ENCODE results near the gene YEATS2.

The YEATS2 gene

DNA sequence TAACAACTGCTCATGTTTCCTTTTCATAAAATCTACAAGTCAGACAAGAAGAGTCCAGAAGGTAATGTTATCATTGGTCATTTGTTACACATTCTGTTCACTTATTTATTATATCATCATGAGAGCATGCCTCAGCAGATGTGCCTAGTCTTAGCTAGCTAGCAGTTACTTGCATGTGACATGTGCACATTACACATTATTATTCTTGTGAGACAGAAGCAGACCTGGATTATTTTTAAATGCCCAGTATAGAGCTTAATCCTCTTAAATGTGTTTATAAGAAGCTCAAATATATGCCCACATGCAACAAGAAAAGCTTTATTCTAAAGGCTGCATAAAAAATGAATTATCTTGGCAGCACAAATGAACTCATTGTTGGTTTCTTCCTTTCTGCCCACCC, 12.6 kb downstream of the YEATS2 start:
- no peak for DNase-seq (ENCODE audit: low spot score)
- TF ChIP-seq, protein P1, sequence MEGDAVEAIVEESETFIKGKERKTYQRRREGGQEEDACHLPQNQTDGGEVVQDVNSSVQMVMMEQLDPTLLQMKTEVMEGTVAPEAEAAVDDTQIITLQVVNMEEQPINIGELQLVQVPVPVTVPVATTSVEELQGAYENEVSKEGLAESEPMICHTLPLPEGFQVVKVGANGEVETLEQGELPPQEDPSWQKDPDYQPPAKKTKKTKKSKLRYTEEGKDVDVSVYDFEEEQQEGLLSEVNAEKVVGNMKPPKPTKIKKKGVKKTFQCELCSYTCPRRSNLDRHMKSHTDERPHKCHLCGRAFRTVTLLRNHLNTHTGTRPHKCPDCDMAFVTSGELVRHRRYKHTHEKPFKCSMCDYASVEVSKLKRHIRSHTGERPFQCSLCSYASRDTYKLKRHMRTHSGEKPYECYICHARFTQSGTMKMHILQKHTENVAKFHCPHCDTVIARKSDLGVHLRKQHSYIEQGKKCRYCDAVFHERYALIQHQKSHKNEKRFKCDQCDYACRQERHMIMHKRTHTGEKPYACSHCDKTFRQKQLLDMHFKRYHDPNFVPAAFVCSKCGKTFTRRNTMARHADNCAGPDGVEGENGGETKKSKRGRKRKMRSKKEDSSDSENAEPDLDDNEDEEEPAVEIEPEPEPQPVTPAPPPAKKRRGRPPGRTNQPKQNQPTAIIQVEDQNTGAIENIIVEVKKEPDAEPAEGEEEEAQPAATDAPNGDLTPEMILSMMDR (IDR thresholded peaks at IDR 0.05; ENCODE audit: poor library complexity, severe bottlenecking) = no peak
- H3K4me3 ChIP-seq (ENCODE audit: severe bottlenecking) = no peak overlapping the region
- H3K9me3 ChIP-seq (ENCODE audit: severe bottlenecking) = no peaks in the 10 kb centered on the region
- no peak for ATAC-seq (ENCODE audit: low read depth)
- no peaks in the 10 kb centered on the region for H3K27me3 ChIP-seq (ENCODE audit: insufficient read depth, poor library complexity, severe bottlenecking)
- no peaks in the 10 kb centered on the region for H3K4me1 ChIP-seq (ENCODE audit: insufficient read depth, poor library complexity, severe bottlenecking)
- no peak overlapping the region for H3K27ac ChIP-seq (ENCODE audit: poor library complexity, severe bottlenecking)
- peaks cover 4% of the 10 kb centered on the region for H3K36me3 ChIP-seq (ENCODE audit: low read depth)

DNA sequence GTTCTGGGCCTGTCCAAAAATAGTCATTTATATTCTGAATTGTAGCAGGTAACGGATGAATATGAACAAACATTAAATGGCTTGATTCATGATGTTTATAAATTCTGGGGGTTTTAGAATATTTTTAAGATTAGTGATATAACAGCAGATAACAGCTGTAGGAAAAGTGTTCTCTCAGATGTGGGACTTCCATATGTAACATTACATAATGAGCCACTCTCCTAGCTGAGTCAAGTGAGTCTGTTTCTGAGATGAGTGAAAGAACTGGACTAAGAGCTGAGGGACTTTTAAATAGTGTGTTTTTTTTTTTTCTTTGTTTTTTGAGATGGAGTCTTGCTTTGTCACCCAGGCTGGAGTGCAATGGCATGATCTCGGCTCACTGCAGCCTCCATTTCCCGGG, 13.9 kb downstream of the YEATS2 start:
- DNase-seq (ENCODE audit: low spot score) = no peak
- peaks cover 16% of the 10 kb centered on the region for H3K36me3 ChIP-seq (ENCODE audit: low read depth)
- H3K4me1 ChIP-seq (ENCODE audit: insufficient read depth, poor library complexity, severe bottlenecking) = no peaks in the 10 kb centered on the region
- H3K27ac ChIP-seq (ENCODE audit: poor library complexity, severe bottlenecking) = no peak overlapping the region
- TF ChIP-seq, protein P1 (IDR thresholded peaks at IDR 0.05; ENCODE audit: poor library complexity, severe bottlenecking) = no peak
- H3K27me3 ChIP-seq (ENCODE audit: insufficient read depth, poor library complexity, severe bottlenecking) = no peaks in the 10 kb centered on the region
- ATAC-seq (ENCODE audit: low read depth) = no peak
- no peak overlapping the region for H3K4me3 ChIP-seq (ENCODE audit: severe bottlenecking)
- H3K9me3 ChIP-seq (ENCODE audit: severe bottlenecking) = no peaks in the 10 kb centered on the region

DNA sequence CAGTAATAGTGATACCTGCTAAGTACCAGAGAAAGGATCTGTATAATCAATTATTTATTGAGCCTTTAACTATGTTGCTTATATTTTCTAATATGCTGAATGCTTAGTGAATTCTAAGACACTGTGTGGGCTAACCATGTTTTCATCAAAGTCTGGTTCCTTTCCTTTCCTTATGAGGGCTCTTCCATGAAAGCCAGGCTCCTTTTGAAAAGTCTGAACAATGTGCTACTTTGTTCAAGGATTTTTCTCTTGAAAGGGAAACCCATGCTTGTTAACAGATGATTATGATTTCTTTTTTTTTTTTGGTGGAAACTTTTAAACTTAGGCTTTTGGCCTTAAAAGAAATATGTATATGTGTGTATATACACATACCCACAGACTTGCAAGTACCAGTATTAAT, 17.0 kb downstream of the YEATS2 start:
- H3K36me3 ChIP-seq (ENCODE audit: low read depth) = peaks cover 45% of the 10 kb centered on the region
- no peak overlapping the region for H3K4me3 ChIP-seq (ENCODE audit: severe bottlenecking)
- H3K4me1 ChIP-seq (ENCODE audit: insufficient read depth, poor library complexity, severe bottlenecking) = no peaks in the 10 kb centered on the region
- DNase-seq (ENCODE audit: low spot score) (no peak), ATAC-seq (ENCODE audit: low read depth) (no peak)
- TF ChIP-seq, protein P1 (IDR thresholded peaks at IDR 0.05; ENCODE audit: poor library complexity, severe bottlenecking) = no peak
- no peaks in the 10 kb centered on the region for H3K9me3 ChIP-seq (ENCODE audit: severe bottlenecking)
- H3K27ac ChIP-seq (ENCODE audit: poor library complexity, severe bottlenecking) = no peak overlapping the region
- no peaks in the 10 kb centered on the region for H3K27me3 ChIP-seq (ENCODE audit: insufficient read depth, poor library complexity, severe bottlenecking)

DNA sequence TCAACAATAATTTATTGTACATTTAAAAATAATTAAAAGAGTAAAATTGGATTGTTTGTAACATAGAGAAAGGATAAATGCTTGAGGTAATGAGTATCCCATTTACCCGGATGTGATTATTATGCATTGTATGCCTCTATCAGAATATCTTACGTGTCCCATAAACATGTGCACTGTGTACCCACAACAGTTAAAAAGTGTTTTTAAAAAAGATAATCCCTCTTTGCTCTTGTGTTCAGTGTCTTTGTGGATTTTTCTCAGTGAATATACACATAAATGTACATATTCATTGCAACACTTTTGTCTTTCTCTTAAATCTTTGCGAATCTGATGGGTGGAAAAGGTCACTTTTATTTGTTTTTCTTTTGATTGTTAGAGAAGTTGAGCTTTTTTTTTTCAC, 20.4 kb downstream of the YEATS2 start:
- TF ChIP-seq, protein P1 (IDR thresholded peaks at IDR 0.05; ENCODE audit: poor library complexity, severe bottlenecking) = no peak
- Histone ChIP-seq H3K4me3 (ENCODE audit: severe bottlenecking) (no peak overlapping the region), H3K27me3 (ENCODE audit: insufficient read depth, poor library complexity, severe bottlenecking) (no peaks in the 10 kb centered on the region), H3K36me3 (ENCODE audit: low read depth) (peaks cover 76% of the 10 kb centered on the region), H3K27ac (ENCODE audit: poor library complexity, severe bottlenecking) (no peak overlapping the region), H3K4me1 (ENCODE audit: insufficient read depth, poor library complexity, severe bottlenecking) (no peaks in the 10 kb centered on the region), H3K9me3 (ENCODE audit: severe bottlenecking) (no peaks in the 10 kb centered on the region)
- ATAC-seq (ENCODE audit: low read depth) (no peak), DNase-seq (ENCODE audit: low spot score) (no peak)

DNA sequence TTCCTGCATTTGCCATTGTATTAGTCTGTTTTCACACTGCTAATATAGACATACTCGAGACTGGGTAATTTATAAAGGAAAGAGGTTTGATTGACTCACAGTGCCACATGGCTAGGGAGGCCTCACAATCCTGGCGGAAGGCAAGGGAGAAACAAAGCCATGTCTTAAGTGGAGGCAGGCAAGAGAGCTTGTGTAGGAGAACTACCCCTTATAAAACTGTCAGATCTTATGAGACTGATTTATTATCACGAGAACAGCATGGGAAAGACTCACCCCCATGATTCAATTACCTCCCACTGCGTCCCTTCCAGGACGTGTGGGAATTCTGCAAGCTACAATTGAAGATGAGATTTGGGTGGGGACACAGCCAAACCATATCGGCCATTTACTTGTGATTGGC, 27.8 kb downstream of the YEATS2 start:
- no peaks in the 10 kb centered on the region for H3K27me3 ChIP-seq (ENCODE audit: insufficient read depth, poor library complexity, severe bottlenecking)
- H3K36me3 ChIP-seq (ENCODE audit: low read depth) = peaks cover 95% of the 10 kb centered on the region
- no peaks in the 10 kb centered on the region for H3K9me3 ChIP-seq (ENCODE audit: severe bottlenecking)
- H3K4me3 ChIP-seq (ENCODE audit: severe bottlenecking) = no peak overlapping the region
- TF ChIP-seq, protein P1 (IDR thresholded peaks at IDR 0.05; ENCODE audit: poor library complexity, severe bottlenecking) = no peak
- no peaks in the 10 kb centered on the region for H3K4me1 ChIP-seq (ENCODE audit: insufficient read depth, poor library complexity, severe bottlenecking)
- DNase-seq (ENCODE audit: low spot score) = no peak
- ATAC-seq (ENCODE audit: low read depth) = no peak
- H3K27ac ChIP-seq (ENCODE audit: poor library complexity, severe bottlenecking) = no peak overlapping the region

Data from RWPE2 (cell line).